GM23338 (cell line): ENCODE measurements around the gene DACH2. TPM values are rescaled to one million over a fixed set of nuclear protein-coding genes. Genes with fewer than 3 reads are reported as not detected.

Experiments
- ATAC-seq: fragments of 200-7000 bp; cut with Tn5 transposase; 3 replicates; pipeline ENCODE4 v1.9.1; 2020
- DNase-seq: peaks from one replicate; pipeline ENCODE4 v3.0.0-alpha.2; 2015; ENCODE audit warnings: low spot score
- H2AFZ ChIP-seq: fragments of 200-600 bp; sonication (generic); 2 replicates; pipeline ENCODE4 v1.8.0; 2016; ENCODE audit warnings: antibody characterized with exemption, mild to moderate bottlenecking, moderate library complexity
- H3F3A ChIP-seq: fragments of 200-600 bp; sonication (generic); replicated peaks from 2 replicates; pipeline ENCODE4 v1.8.0; 2017; ENCODE audit warnings: antibody characterized with exemption, mixed run types, low read depth
- H3K27ac ChIP-seq: fragments of 200-600 bp; sonication (generic); 2 replicates; pipeline ENCODE4 v1.6.1; 2016; ENCODE audit warnings: low read depth
- H3K27me3 ChIP-seq: fragments of 200-600 bp; sonication (generic); 2 replicates; pipeline ENCODE4 v1.8.0; 2016; ENCODE audit warnings: mild to moderate bottlenecking, mixed run types, moderate library complexity; ENCODE audit not compliant: insufficient read depth
- H3K36me3 ChIP-seq: fragments of 200-600 bp; sonication (generic); 2 replicates; pipeline ENCODE4 v1.8.0; 2016; ENCODE audit warnings: mild to moderate bottlenecking; ENCODE audit not compliant: insufficient read depth
- H3K4me1 ChIP-seq: fragments of 200-600 bp; sonication (generic); 2 replicates; pipeline ENCODE4 v1.8.0; 2016; ENCODE audit warnings: mild to moderate bottlenecking, moderate library complexity; ENCODE audit not compliant: insufficient read depth
- H3K4me2 ChIP-seq: fragments of 200-600 bp; sonication (generic); 2 replicates; pipeline ENCODE4 v1.7.1; 2017; ENCODE audit warnings: mixed run types
- H3K4me3 ChIP-seq: fragments of 200-600 bp; sonication (generic); 2 replicates; pipeline ENCODE4 v1.6.1; 2016; ENCODE audit warnings: mixed run types
- H3K79me2 ChIP-seq: fragments of 200-600 bp; sonication (generic); replicated peaks from 2 replicates; pipeline ENCODE4 v1.8.0; 2017; ENCODE audit warnings: mild to moderate bottlenecking; ENCODE audit not compliant: insufficient read depth
- H3K9me2 ChIP-seq: fragments of 200-600 bp; sonication (generic); 2 replicates; pipeline ENCODE4 v1.8.0; 2017; ENCODE audit not compliant: insufficient read depth
- H4K20me1 ChIP-seq: fragments of 200-600 bp; sonication (generic); replicated peaks from 2 replicates; pipeline ENCODE4 v1.8.0; 2017; ENCODE audit warnings: mild to moderate bottlenecking; ENCODE audit not compliant: insufficient read depth
- H3K27ac Mint-ChIP-seq: 2 replicates; pipeline ENCODE4 v1.8.0; 2020; ENCODE audit warnings: inconsistent platforms, mild to moderate bottlenecking, moderate library complexity, mixed read lengths
- H3K27me3 Mint-ChIP-seq: 3 replicates; pipeline ENCODE4 v1.8.0; 2022; ENCODE audit warnings: low read depth, mild to moderate bottlenecking, moderate library complexity, mixed read lengths, inconsistent platforms; ENCODE audit not compliant: insufficient read depth, poor library complexity
- H3K36me3 Mint-ChIP-seq: 3 replicates; pipeline ENCODE4 v1.8.0; 2021; ENCODE audit warnings: low read depth, mild to moderate bottlenecking, inconsistent platforms, moderate library complexity, mixed read lengths
- H3K4me1 Mint-ChIP-seq: 3 replicates; pipeline ENCODE4 v1.8.0; 2020; ENCODE audit warnings: mild to moderate bottlenecking, inconsistent platforms, mixed read lengths
- H3K4me3 Mint-ChIP-seq: 3 replicates; pipeline ENCODE4 v1.8.0; 2021; ENCODE audit warnings: moderate library complexity, mild to moderate bottlenecking, inconsistent platforms, mixed read lengths
- H3K9me3 Mint-ChIP-seq: 3 replicates; pipeline ENCODE4 v1.8.0; 2020; ENCODE audit warnings: moderate library complexity, mild to moderate bottlenecking, inconsistent platforms, mixed read lengths
- CREB1 ChIP-seq: fragments of 250-450 bp; sonication (Bioruptor Pico); IDR thresholded peaks from 2 replicates; pipeline ENCODE4 v1.5.0; 2020; ENCODE audit warnings: low read depth, mild to moderate bottlenecking, moderate library complexity
- CTCF ChIP-seq, 2 experiments: fragments of 200-600 bp in 1 of 2; sonication (generic) in 1 of 2; conservative IDR thresholded peaks; 2 replicates each; pipeline versions ENCODE4 v1.5.1 to v1.6.1; 2016 to 2017; ENCODE audit warnings: antibody characterized with exemption in 2 of 2, low read depth in 2 of 2, mild to moderate bottlenecking in 2 of 2, moderate library complexity in 1 of 2
- ETS1 ChIP-seq: IDR thresholded peaks from 2 replicates; pipeline ENCODE4 v1.6.1; 2016; ENCODE audit warnings: antibody characterized with exemption
- EZH2 ChIP-seq: fragments of 200-600 bp; sonication (generic); IDR thresholded peaks from one replicate; pipeline ENCODE4 v1.8.0; 2017; ENCODE audit warnings: antibody characterized with exemption, mild to moderate bottlenecking, low read depth; ENCODE audit not compliant: unreplicated experiment
- EZH2phosphoT487 ChIP-seq: fragments of 200-600 bp; sonication (generic); IDR thresholded peaks from one replicate; pipeline ENCODE4 v1.8.1; 2018; ENCODE audit warnings: antibody characterized with exemption; ENCODE audit not compliant: unreplicated experiment
- JUNB ChIP-seq: IDR thresholded peaks from one replicate; pipeline ENCODE4 v1.6.1; 2016; ENCODE audit warnings: antibody characterized with exemption; ENCODE audit not compliant: unreplicated experiment
- NANOG ChIP-seq: IDR thresholded peaks from 2 replicates; pipeline ENCODE4 v1.6.1; 2016; ENCODE audit warnings: antibody characterized with exemption, borderline replicate concordance
- POLR2AphosphoS5 ChIP-seq: IDR thresholded peaks from 2 replicates; pipeline ENCODE4 v1.6.1; 2016; ENCODE audit warnings: antibody characterized with exemption, low read depth
- REST ChIP-seq: IDR thresholded peaks from one replicate; pipeline ENCODE4 v1.6.1; 2018; ENCODE audit warnings: antibody characterized with exemption; ENCODE audit not compliant: unreplicated experiment
- STAT1 ChIP-seq: IDR thresholded peaks from one replicate; pipeline ENCODE4 v1.6.1; 2016; ENCODE audit warnings: antibody characterized with exemption; ENCODE audit not compliant: unreplicated experiment
- ZNF114 ChIP-seq: fragments of 250-450 bp; sonication (Bioruptor Pico); IDR thresholded peaks from 2 replicates; pipeline ENCODE4 v1.5.0; 2020; ENCODE audit warnings: mild to moderate bottlenecking, moderate library complexity
- ZNF331 ChIP-seq: fragments of 250-450 bp; sonication (Bioruptor Pico); IDR thresholded peaks from 2 replicates; pipeline ENCODE4 v1.5.0; 2020; ENCODE audit warnings: low read depth, mild to moderate bottlenecking, moderate library complexity
- ZNF462 ChIP-seq: fragments of 250-450 bp; sonication (Bioruptor Pico); IDR thresholded peaks from 2 replicates; pipeline ENCODE4 v1.5.0; 2020; ENCODE audit warnings: mild to moderate bottlenecking, moderate library complexity
- polyA plus RNA-seq: library from polyadenylated mRNA; unstranded; fragments of >200 nt; fragmentation: Nextera tagmentation; extraction: Ambion mirVana; gene quantifications from 2 replicates; pipeline ENCODE4 v1.2.1, GENCODE V29; 2016
- total RNA-seq: library from RNA; depleted of rRNA; stranded (reverse); fragments of >200 nt; shearing (Covaris generic); gene quantifications from 2 replicates; pipeline ENCODE4 v1.2.3, GENCODE V29; 2014

DACH2 gene
- total and polyA plus RNA-seq, 2 experiments from 2014 or later = 2.4 to 4.6 TPM

- Histone ChIP-seq H3K4me2 (no peak overlapping the region), H4K20me1 (no peaks in the 10 kb centered on the region), H3K36me3 (peaks cover 4% of the 10 kb centered on the region; the same call in 1 of the 2 replicates), H2AFZ (no peak overlapping the region), H3K27ac (no peak overlapping the region), H3K27me3 (no peaks in the 10 kb centered on the region), H3K9me2 (no peaks in the 10 kb centered on the region), H3K4me3 (no peak overlapping the region), H3K79me2 (no peaks in the 10 kb centered on the region), H3F3A (no peaks in the 10 kb centered on the region), H3K4me1 (no peaks in the 10 kb centered on the region)
- no peak overlapping the region for H3K4me3 Mint-ChIP-seq
- TF ChIP-seq CREB1 (CRISPR knock-in tag) (no peak), ZNF114 (CRISPR knock-in tag) (no peak), EZH2 (no peak), EZH2phosphoT487 (no peak), NANOG (no peak), JUNB (no peak), POLR2AphosphoS5 (no peak), ZNF462 (CRISPR knock-in tag) (no peak), STAT1 (no peak), ETS1 (no peak), CTCF (conservative IDR thresholded peaks at IDR 0.05; ENCODE audit: low read depth in 2 of 2) (no peak), REST (no peak), ZNF331 (CRISPR knock-in tag) (no peak)
- peaks cover 7% of the 10 kb centered on the region; the same call in 2 of the 3 replicates for H3K4me1 Mint-ChIP-seq
- no peak for DNase-seq
- ATAC-seq = no peak
- peaks cover 15% of the 10 kb centered on the region; the same call in 2 of the 3 replicates for H3K36me3 Mint-ChIP-seq
- H3K27ac Mint-ChIP-seq = no peak overlapping the region
- H3K27me3 Mint-ChIP-seq = no peaks in the 10 kb centered on the region
- peaks cover 12% of the 10 kb centered on the region for H3K9me3 Mint-ChIP-seq
Observed at GRCh38 chrX:86809651-86810050, 661.4 kb downstream of the DACH2 start.
